Stomach (tissue), 9 donors: ENCODE data around the gene DNM3. TPM values are rescaled to one million over a fixed set of nuclear protein-coding genes. Genes with fewer than 3 reads are reported as not detected.

Source experiments
- DNase-seq, 2 donors: peaks; one replicate each; pipeline versions ENCODE4 v3.0.0 to v3.0.0-alpha.2; 2013 to 2019
- H3K27ac ChIP-seq, 5 donors: fragments of 200-600 bp in 4 of 5; sonication (generic) in 4 of 5; one replicate each; pipeline ENCODE4 v1.5.1; 2013 to 2019; ENCODE audit warnings: mild to moderate bottlenecking in 1 of 5, moderate library complexity in 1 of 5
- H3K27me3 ChIP-seq, 3 donors: fragments of 200-600 bp; sonication (generic); one replicate each; pipeline ENCODE4 v1.5.1; 2017 to 2019; ENCODE audit warnings: mixed run types in 1 of 3
- H3K36me3 ChIP-seq, 4 donors: fragments of 200-600 bp; sonication (generic); 1 replicate in 3 of 4; 2 replicates in 1 of 4; pipeline ENCODE4 v1.5.1; 2016 to 2019
- H3K4me1 ChIP-seq, 4 donors: fragments of 200-600 bp; sonication (generic); one replicate each; pipeline ENCODE4 v1.5.1; 2016 to 2019
- H3K4me3 ChIP-seq, 4 donors: fragments of 200-600 bp; sonication (generic) in 3 of 4; one replicate each; pipeline ENCODE4 v1.5.1; 2016 to 2019; ENCODE audit warnings: mild to moderate bottlenecking in 1 of 4
- H3K9me3 ChIP-seq, 4 donors: fragments of 200-600 bp; sonication (generic); one replicate each; pipeline ENCODE4 v1.5.1; 2016 to 2019
- CTCF ChIP-seq, 7 experiments: fragments of 450-650 bp in 4 of 7; fragments of 200-600 bp in 3 of 7; sonication (generic) in 3 of 7; IDR thresholded peaks; one replicate each; pipeline ENCODE4 v1.5.1; 2016 to 2019; ENCODE audit warnings: antibody characterized with exemption in 7 of 7, control low read depth in 2 of 7, mild to moderate bottlenecking in 1 of 7
- EP300 ChIP-seq: sonication (generic); formaldehyde crosslinking; IDR thresholded peaks from one replicate; pipeline ENCODE4 v1.6.1; 2017; ENCODE audit warnings: antibody characterized with exemption
- POLR2A ChIP-seq, 4 donors: fragments of 450-650 bp; IDR thresholded peaks; one replicate each; pipeline ENCODE4 v1.6.1; 2016; ENCODE audit warnings: antibody characterized with exemption in 4 of 4, control low read depth in 2 of 4, mild to moderate bottlenecking in 1 of 4, moderate library complexity in 1 of 4
- POLR2AphosphoS5 ChIP-seq, 3 donors: sonication (generic); formaldehyde crosslinking; IDR thresholded peaks; one replicate each; pipeline ENCODE4 v1.6.1; 2016; ENCODE audit warnings: antibody characterized with exemption in 3 of 3
- WGBS, 5 donors: extraction: QIAGEN DNeasy Blood & Tissue Kit in 3 of 5; methylation state at CpG; one replicate each; pipeline versions ENCODE4 v1.1.5 to v1.1.7; 2013 to 2018; 5-methylcytosine and 5-hydroxymethylcytosine counted together
- intact Hi-C: fragments of 100-400 bp; cut with DNase I; formaldehyde crosslinking; loops from one replicate; pipeline ENCODE4 v1.15.1; 2023; ENCODE audit warnings: low total_unique reads
- polyA plus RNA-seq, 3 donors: library from polyadenylated mRNA; stranded (reverse); fragments of 200-250 nt; gene quantifications; one replicate each; pipeline ENCODE4 v1.2.3, GENCODE V29; 2013
- total RNA-seq, 5 donors: library from RNA; depleted of rRNA; stranded (reverse); fragments of >200 nt; gene quantifications; one replicate each; pipeline versions ENCODE4 v1.1.0 to v1.2.3, GENCODE V29; 2014 to 2016
- donor health status: healthy with polysubstance abuse.
- donor health status: Bipolar disorder and iron deficiency.
- donor health status: healthy.

Gene DNM3
- total and polyA plus RNA-seq, 8 donors = 0.58 to 13.8 (median 2.2) TPM

DNA sequence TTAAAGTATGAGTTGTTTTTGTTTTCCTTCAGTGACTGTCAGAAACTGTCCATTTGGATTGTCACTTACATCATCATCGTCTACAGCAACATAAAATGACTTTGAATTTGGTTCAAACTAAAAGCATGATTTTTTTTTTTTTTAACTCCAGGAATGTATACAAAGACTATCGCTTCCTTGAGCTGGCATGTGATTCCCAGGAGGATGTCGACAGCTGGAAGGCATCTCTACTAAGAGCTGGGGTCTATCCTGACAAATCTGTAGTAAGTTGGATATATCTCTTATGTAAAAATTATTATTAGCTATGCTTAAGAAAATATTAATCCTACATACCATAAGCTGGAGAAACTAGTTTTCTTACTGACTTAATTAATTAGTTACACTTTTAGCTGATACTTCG lies 467.3 kb downstream of the DNM3 start:
- Histone ChIP-seq H3K4me1 (no peaks in the 10 kb centered on the region), H3K27me3 (no peaks in the 10 kb centered on the region), H3K36me3 (no peaks in the 10 kb centered on the region), H3K27ac (no peak overlapping the region), H3K4me3 (no peak overlapping the region), H3K9me3 (no peaks in the 10 kb centered on the region)
- intact Hi-C loops = no loop called here
- TF ChIP-seq POLR2A (IDR thresholded peaks at IDR 0.05) = no peak
- WGBS, 5 donors = 65 to 84% (median 79%) methylated on average over 4 of the region's 4 CpGs
- DNase-seq = peak in 1 of 2 donors; percentile 42

- H3K9me3 ChIP-seq = no peaks in the 10 kb centered on the region
- H3K36me3 ChIP-seq = no peaks in the 10 kb centered on the region
- TF ChIP-seq POLR2A (IDR thresholded peaks at IDR 0.05) (no peak), EP300 (no peak), CTCF (IDR thresholded peaks at IDR 0.05) (no peak), POLR2AphosphoS5 (IDR thresholded peaks at IDR 0.05) (no peak)
- intact Hi-C loops = no loop called here
- 69 to 78% (median 74%) methylated on average over 6 of the region's 6 CpGs for WGBS, 5 donors
- H3K4me1 ChIP-seq = peaks cover 5 to 39% (median 23%) of the 10 kb centered on the region in 4 donors
- DNase-seq = peak in 1 of 2 donors; percentile 24
- H3K4me3 ChIP-seq = no peak overlapping the region
- peak overlapping the region in 4 of 5 donors; percentile 29 to 76 (median 54) for H3K27ac ChIP-seq
- no peaks in the 10 kb centered on the region for H3K27me3 ChIP-seq
Observed at GRCh38 chr1:172320733-172321132, 479.4 kb downstream of the DNM3 start.

DNA sequence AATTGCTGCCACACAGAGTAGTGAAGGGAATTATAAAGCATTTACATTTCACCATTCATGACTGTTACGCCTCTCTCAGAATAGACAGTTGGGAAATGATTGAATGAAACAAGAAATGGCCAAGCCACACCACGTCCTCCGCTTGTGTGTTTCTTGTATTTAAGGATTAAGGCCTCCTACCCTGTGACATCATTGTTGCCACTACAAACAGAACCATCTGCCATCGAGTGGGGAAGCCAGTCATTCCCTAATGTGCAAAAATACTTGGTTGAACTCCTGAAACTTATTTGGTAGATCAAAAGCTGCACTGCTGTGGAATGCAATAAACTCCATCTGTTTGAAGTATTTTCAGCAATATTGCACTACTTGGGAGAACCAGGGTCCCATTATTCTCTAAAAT lies 480.2 kb downstream of the DNM3 start:
- no peak for TF ChIP-seq POLR2AphosphoS5 (IDR thresholded peaks at IDR 0.05)
- no peak for TF ChIP-seq EP300
- TF ChIP-seq POLR2A (IDR thresholded peaks at IDR 0.05) = no peak
- no peak for TF ChIP-seq CTCF (IDR thresholded peaks at IDR 0.05)
- Histone ChIP-seq H3K27ac (peak overlapping the region in 4 of 5 donors; percentile 29 to 76 (median 54)), H3K27me3 (no peaks in the 10 kb centered on the region), H3K9me3 (no peaks in the 10 kb centered on the region), H3K36me3 (no peaks in the 10 kb centered on the region), H3K4me1 (peaks cover 5 to 40% (median 23%) of the 10 kb centered on the region in 4 donors), H3K4me3 (no peak overlapping the region)
- DNase-seq = peak in 1 of 2 donors; percentile 64
- 70 to 80% (median 76%) methylated on average over 4 of the region's 4 CpGs for WGBS, 5 donors
- intact Hi-C loops = no loop called here

DNA sequence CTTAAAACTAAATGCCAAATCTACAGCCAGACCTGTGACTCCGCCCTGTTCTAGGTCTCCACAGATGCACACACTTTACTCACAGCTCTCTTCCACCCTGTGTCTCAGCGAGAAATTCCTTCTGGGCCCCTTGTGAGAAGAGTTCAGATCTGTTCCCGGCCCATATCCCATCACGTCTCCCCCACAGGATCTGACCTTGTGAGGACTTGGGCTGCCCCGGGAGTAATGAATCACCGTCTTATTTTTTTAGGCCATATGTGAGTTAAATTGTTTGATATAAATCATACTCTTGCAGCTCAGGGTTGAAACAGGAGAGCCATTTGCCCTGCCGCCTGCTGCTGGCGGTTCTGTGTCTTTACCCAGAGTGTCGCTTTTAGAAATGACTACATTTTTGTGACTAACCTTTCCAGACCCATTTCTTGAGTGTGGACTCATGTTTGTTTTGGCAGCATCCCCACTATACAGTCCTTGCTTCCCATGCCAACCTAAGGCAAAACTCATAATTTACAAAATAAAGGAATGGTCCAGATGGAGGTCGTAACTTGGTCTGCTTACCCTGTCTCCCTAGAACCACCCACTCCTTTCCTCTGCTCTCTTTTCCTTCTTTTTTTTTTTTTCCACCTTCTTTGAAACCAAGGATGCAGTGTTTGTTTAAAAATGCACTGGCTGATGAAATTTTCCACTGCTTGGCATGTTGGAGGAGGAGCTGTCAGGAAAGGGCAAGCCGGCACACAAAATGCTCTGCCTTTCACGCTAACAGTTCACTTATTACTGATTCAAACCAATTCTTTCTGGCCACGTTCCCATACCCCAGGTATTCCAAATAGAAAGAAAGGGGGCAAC lies 481.1 kb downstream of the DNM3 start:
- Histone ChIP-seq H3K9me3 (no peaks in the 10 kb centered on the region), H3K4me1 (peaks cover 5 to 40% (median 23%) of the 10 kb centered on the region in 4 donors), H3K4me3 (peak overlapping the region in 3 of 4 donors; percentile 0 to 15 (median 12)), H3K27me3 (no peaks in the 10 kb centered on the region), H3K27ac (peak overlapping the region; percentile 55 to 76 (median 68)), H3K36me3 (no peaks in the 10 kb centered on the region)
- no peak for TF ChIP-seq EP300
- TF ChIP-seq CTCF (IDR thresholded peaks at IDR 0.05) = no peak
- TF ChIP-seq POLR2AphosphoS5 (IDR thresholded peaks at IDR 0.05) = peak in 1 of 3 donors; percentile 14
- TF ChIP-seq POLR2A (IDR thresholded peaks at IDR 0.05) = no peak
- WGBS, 5 donors = 23 to 40% (median 35%) methylated on average over 13 of the region's 13 CpGs
- intact Hi-C loops = no loop called here
- peak in 1 of 2 donors; percentile 73 for DNase-seq

- H3K4me1 ChIP-seq = peaks cover 5 to 40% (median 23%) of the 10 kb centered on the region in 4 donors
- intact Hi-C loops = no loop called here
- no peaks in the 10 kb centered on the region for H3K36me3 ChIP-seq
- H3K9me3 ChIP-seq = no peaks in the 10 kb centered on the region
- WGBS, 5 donors = 66 to 90% (median 88%) methylated on average over 1 of the region's 1 CpG
- H3K4me3 ChIP-seq = no peak overlapping the region
- no peaks in the 10 kb centered on the region for H3K27me3 ChIP-seq
- no peak overlapping the region for H3K27ac ChIP-seq
- DNase-seq = peak in 1 of 2 donors; percentile 61
- no peak for TF ChIP-seq CTCF (IDR thresholded peaks at IDR 0.05)
- no peak for TF ChIP-seq EP300
- no peak for TF ChIP-seq POLR2AphosphoS5 (IDR thresholded peaks at IDR 0.05)
Observed at GRCh38 chr1:172323686-172324085, 482.4 kb downstream of the DNM3 start.
